ENCODE measurements around the gene CRYGN. TPM values are rescaled to one million over a fixed set of nuclear protein-coding genes. Genes with fewer than 3 reads are reported as not detected.

CRYGN gene
- total and polyA plus RNA-seq, 2 of the 13 experiments (the other 11 are each of a cell fraction or from before 2014, with no cell fraction given): 0.11 TPM; not detected in 1

DNA sequence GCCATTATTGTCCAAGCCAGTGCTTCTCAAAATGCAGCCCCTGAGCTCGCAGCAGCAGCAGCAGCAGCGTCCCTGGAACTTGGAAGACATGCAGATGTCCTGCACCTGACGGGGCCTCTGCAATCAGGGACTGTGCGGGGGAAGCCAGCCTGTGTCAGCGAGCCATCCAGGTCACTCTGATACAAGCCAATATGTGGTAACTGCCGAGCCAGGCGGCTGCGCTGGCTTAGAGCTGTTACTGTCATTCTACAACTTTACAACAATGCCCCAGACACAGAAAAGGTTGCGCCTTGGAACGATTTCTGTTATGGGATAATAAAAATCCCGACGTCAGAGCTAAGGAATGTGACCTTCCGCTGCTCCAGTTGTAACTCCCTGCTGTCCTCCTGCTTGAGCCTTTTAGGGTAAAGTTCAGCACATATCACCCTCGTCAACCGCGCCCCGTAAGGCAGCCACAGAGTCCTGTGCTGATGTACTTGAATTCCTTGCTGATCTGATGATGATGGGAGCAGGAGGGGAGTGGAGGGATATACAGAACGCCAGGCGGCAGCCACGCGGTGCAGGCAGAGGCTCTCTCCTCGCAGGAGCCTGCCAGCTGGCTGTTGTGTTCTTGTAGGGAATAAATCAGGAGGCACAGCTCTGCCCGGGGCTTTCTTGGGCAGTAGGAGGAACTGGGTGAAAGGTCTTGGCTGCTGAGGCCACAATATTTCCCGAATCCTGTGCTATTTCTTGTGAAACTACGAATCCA lies 20.0 kb upstream of the CRYGN start (continued):
- TF ChIP-seq ZNF615 (CRISPR knock-in tag; IDR thresholded peaks at IDR 0.05; ENCODE audit: borderline replicate concordance) (no peak), DR1 (CRISPR knock-in tag; IDR thresholded peaks at IDR 0.05) (no peak), ATF7 (IDR thresholded peaks at IDR 0.05) (no peak), ATF7 (CRISPR knock-in tag; IDR thresholded peaks at IDR 0.05) (peak; percentile 63; the same call in 1 of the 2 replicates), KAT8 (CRISPR knock-in tag; IDR thresholded peaks at IDR 0.05) (0 out of 2 replicates have a peak, but pooled peaks have one; percentile 13), ZNF746 (CRISPR knock-in tag; IDR thresholded peaks at IDR 0.05) (no peak), CEBPB (IDR thresholded peaks at IDR 0.05; ENCODE audit: borderline replicate concordance, low read depth, low read length) (peak; percentile 1; the same call in 1 of the 2 replicates), HOXA9 (CRISPR knock-in tag; IDR thresholded peaks at IDR 0.05; ENCODE audit: borderline replicate concordance) (no peak), ASH2L (IDR thresholded peaks at IDR 0.05; ENCODE audit: insufficient read length, low read depth, low read length) (peak; percentile 56), KDM5B (CRISPR knock-in tag; IDR thresholded peaks at IDR 0.05; ENCODE audit: borderline replicate concordance) (peak; percentile 21; the same call in 1 of the 2 replicates), ZNF354B (CRISPR knock-in tag; IDR thresholded peaks at IDR 0.05) (no peak), ZNF713 (CRISPR knock-in tag; IDR thresholded peaks at IDR 0.05) (no peak), SP5 (CRISPR knock-in tag; IDR thresholded peaks at IDR 0.05; ENCODE audit: borderline replicate concordance, low read depth) (no peak), RXRA (CRISPR knock-in tag; IDR thresholded peaks at IDR 0.05) (peak; percentile 22; the same call in 1 of the 2 replicates)
- TF ChIP-seq, protein P1, sequence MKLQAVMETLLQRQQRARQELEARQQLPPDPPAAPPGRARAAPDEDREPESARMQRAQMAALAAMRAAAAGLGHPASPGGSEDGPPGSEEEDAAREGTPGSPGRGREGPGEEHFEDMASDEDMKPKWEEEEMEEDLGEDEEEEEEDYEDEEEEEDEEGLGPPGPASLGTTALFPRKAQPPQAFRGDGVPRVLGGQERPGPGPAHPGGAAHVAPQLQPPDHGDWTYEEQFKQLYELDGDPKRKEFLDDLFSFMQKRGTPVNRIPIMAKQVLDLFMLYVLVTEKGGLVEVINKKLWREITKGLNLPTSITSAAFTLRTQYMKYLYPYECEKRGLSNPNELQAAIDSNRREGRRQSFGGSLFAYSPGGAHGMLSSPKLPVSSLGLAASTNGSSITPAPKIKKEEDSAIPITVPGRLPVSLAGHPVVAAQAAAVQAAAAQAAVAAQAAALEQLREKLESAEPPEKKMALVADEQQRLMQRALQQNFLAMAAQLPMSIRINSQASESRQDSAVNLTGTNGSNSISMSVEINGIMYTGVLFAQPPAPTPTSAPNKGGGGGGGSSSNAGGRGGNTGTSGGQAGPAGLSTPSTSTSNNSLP (IDR thresholded peaks at IDR 0.05; ENCODE audit: low read depth, low read length): peak; percentile 57; the same call in 1 of the 2 replicates
- TF ChIP-seq, protein P2, sequence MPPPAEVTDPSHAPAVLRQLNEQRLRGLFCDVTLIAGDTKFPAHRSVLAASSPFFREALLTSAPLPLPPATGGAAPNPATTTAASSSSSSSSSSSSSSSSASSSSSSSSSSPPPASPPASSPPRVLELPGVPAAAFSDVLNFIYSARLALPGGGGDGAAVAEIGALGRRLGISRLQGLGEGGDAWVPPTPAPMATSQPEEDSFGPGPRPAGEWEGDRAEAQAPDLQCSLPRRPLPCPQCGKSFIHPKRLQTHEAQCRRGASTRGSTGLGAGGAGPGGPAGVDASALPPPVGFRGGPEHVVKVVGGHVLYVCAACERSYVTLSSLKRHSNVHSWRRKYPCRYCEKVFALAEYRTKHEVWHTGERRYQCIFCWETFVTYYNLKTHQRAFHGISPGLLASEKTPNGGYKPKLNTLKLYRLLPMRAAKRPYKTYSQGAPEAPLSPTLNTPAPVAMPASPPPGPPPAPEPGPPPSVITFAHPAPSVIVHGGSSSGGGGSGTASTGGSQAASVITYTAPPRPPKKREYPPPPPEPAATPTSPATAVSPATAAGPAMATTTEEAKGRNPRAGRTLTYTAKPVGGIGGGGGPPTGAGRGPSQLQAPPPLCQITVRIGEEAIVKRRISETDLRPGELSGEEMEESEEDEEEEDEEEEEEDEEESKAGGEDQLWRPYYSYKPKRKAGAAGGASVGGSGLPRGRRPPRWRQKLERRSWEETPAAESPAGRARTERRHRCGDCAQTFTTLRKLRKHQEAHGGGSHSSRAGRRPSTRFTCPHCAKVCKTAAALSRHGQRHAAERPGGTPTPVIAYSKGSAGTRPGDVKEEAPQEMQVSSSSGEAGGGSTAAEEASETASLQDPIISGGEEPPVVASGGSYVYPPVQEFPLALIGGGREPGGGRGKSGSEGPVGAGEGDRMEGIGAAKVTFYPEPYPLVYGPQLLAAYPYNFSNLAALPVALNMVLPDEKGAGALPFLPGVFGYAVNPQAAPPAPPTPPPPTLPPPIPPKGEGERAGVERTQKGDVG (CRISPR knock-in tag; IDR thresholded peaks at IDR 0.05; ENCODE audit: borderline replicate concordance): no peak
- TF ChIP-seq, protein P3, sequence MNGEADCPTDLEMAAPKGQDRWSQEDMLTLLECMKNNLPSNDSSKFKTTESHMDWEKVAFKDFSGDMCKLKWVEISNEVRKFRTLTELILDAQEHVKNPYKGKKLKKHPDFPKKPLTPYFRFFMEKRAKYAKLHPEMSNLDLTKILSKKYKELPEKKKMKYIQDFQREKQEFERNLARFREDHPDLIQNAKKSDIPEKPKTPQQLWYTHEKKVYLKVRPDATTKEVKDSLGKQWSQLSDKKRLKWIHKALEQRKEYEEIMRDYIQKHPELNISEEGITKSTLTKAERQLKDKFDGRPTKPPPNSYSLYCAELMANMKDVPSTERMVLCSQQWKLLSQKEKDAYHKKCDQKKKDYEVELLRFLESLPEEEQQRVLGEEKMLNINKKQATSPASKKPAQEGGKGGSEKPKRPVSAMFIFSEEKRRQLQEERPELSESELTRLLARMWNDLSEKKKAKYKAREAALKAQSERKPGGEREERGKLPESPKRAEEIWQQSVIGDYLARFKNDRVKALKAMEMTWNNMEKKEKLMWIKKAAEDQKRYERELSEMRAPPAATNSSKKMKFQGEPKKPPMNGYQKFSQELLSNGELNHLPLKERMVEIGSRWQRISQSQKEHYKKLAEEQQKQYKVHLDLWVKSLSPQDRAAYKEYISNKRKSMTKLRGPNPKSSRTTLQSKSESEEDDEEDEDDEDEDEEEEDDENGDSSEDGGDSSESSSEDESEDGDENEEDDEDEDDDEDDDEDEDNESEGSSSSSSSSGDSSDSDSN (CRISPR knock-in tag; IDR thresholded peaks at IDR 0.05): peak; percentile 38; the same call in 1 of the 2 replicates
- TF ChIP-seq, protein P4, sequence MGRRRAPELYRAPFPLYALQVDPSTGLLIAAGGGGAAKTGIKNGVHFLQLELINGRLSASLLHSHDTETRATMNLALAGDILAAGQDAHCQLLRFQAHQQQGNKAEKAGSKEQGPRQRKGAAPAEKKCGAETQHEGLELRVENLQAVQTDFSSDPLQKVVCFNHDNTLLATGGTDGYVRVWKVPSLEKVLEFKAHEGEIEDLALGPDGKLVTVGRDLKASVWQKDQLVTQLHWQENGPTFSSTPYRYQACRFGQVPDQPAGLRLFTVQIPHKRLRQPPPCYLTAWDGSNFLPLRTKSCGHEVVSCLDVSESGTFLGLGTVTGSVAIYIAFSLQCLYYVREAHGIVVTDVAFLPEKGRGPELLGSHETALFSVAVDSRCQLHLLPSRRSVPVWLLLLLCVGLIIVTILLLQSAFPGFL (CRISPR knock-in tag; IDR thresholded peaks at IDR 0.05): no peak
- TF ChIP-seq, protein P5, sequence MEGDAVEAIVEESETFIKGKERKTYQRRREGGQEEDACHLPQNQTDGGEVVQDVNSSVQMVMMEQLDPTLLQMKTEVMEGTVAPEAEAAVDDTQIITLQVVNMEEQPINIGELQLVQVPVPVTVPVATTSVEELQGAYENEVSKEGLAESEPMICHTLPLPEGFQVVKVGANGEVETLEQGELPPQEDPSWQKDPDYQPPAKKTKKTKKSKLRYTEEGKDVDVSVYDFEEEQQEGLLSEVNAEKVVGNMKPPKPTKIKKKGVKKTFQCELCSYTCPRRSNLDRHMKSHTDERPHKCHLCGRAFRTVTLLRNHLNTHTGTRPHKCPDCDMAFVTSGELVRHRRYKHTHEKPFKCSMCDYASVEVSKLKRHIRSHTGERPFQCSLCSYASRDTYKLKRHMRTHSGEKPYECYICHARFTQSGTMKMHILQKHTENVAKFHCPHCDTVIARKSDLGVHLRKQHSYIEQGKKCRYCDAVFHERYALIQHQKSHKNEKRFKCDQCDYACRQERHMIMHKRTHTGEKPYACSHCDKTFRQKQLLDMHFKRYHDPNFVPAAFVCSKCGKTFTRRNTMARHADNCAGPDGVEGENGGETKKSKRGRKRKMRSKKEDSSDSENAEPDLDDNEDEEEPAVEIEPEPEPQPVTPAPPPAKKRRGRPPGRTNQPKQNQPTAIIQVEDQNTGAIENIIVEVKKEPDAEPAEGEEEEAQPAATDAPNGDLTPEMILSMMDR (CRISPR knock-in tag; IDR thresholded peaks at IDR 0.05): peak; percentile 57
